Nephron (organoid): ENCODE measurements around the gene RIMBP2.

Experiments
- H3K27ac Mint-ChIP-seq, 3 experiments: 2 replicates each; pipeline ENCODE4 v1.8.0; 2020; ENCODE audit warnings: mixed read lengths in 3 of 3, mild to moderate bottlenecking in 2 of 3, moderate library complexity in 1 of 3
- H3K27me3 Mint-ChIP-seq: 2 replicates; pipeline ENCODE4 v1.8.0; 2021; ENCODE audit warnings: low read depth, mild to moderate bottlenecking, moderate library complexity, mixed read lengths
- H3K36me3 Mint-ChIP-seq: 2 replicates; pipeline ENCODE4 v1.8.0; 2020; ENCODE audit warnings: low read depth, mixed read lengths
- H3K4me1 Mint-ChIP-seq: 2 replicates; pipeline ENCODE4 v1.8.0; 2020; ENCODE audit warnings: mixed read lengths
- H3K4me3 Mint-ChIP-seq, 3 experiments: 2 replicates each; pipeline ENCODE4 v1.8.0; 2020; ENCODE audit warnings: mild to moderate bottlenecking in 3 of 3, mixed read lengths in 3 of 3, moderate library complexity in 2 of 3
- H3K9me3 Mint-ChIP-seq: 2 replicates; pipeline ENCODE4 v1.8.0; 2020; ENCODE audit warnings: mixed read lengths
- TF ChIP-seq, protein P1 (sequence below), 3 experiments: fragments of 200-600 bp; sonication (generic); IDR thresholded peaks; one replicate each; pipeline ENCODE4 v1.5.0; 2021; ENCODE audit warnings: antibody characterized with exemption in 3 of 3; ENCODE audit not compliant: unreplicated experiment in 3 of 3

The RIMBP2 gene

DNA sequence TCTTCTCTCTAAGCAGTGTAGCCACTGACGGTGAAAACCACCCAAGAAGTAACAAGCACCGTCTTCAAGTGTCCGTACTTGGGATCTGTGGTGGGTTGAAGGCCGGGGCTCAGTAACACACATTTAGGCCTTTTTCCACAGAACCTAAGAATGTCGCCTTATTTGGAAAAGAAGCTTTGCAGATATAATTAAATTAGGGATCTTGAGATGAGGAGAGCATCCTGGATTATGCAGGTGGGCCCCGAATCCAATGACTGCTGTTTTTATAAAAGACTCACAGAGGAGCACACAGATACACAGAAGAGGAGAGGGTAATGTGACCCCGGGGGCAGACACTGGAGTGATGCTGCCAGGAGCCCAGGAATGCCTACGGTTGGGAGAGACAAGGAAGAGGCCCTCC is 46.3 kb downstream of the RIMBP2 start:
- Mint-ChIP-seq H3K4me1 (peaks cover 11% of the 10 kb centered on the region), H3K9me3 (peaks cover 6% of the 10 kb centered on the region), H3K27ac (no peak overlapping the region), H3K4me3 (no peak overlapping the region), H3K27me3 (peaks cover 12% of the 10 kb centered on the region), H3K36me3 (no peaks in the 10 kb centered on the region)
- TF ChIP-seq, protein P1, sequence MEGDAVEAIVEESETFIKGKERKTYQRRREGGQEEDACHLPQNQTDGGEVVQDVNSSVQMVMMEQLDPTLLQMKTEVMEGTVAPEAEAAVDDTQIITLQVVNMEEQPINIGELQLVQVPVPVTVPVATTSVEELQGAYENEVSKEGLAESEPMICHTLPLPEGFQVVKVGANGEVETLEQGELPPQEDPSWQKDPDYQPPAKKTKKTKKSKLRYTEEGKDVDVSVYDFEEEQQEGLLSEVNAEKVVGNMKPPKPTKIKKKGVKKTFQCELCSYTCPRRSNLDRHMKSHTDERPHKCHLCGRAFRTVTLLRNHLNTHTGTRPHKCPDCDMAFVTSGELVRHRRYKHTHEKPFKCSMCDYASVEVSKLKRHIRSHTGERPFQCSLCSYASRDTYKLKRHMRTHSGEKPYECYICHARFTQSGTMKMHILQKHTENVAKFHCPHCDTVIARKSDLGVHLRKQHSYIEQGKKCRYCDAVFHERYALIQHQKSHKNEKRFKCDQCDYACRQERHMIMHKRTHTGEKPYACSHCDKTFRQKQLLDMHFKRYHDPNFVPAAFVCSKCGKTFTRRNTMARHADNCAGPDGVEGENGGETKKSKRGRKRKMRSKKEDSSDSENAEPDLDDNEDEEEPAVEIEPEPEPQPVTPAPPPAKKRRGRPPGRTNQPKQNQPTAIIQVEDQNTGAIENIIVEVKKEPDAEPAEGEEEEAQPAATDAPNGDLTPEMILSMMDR (IDR thresholded peaks at IDR 0.05; ENCODE audit: unreplicated experiment in 3 of 3) = no peak

DNA sequence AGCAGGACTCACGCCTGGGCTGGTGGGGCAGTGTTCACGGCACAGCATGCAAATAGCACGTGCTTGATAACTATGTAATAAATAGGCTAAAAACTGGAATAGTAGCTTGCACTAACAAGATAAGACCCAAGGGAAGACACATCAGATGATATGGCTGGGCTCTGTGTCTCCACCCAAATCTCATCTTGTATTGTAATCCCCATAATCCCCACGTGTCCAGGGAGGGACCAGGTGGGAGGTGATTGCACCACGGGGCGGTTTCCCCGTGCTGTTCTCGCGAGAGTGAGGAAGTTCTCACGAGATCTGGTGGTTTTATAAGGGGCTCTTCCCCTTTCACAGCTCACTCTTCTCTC is 46.9 kb downstream of the RIMBP2 start:
- Mint-ChIP-seq H3K9me3 (peaks cover 8% of the 10 kb centered on the region), H3K36me3 (no peaks in the 10 kb centered on the region), H3K27ac (no peak overlapping the region), H3K27me3 (peaks cover 12% of the 10 kb centered on the region), H3K4me3 (no peak overlapping the region), H3K4me1 (peaks cover 11% of the 10 kb centered on the region)
- TF ChIP-seq, protein P1 (IDR thresholded peaks at IDR 0.05; ENCODE audit: unreplicated experiment in 3 of 3) = no peak

DNA sequence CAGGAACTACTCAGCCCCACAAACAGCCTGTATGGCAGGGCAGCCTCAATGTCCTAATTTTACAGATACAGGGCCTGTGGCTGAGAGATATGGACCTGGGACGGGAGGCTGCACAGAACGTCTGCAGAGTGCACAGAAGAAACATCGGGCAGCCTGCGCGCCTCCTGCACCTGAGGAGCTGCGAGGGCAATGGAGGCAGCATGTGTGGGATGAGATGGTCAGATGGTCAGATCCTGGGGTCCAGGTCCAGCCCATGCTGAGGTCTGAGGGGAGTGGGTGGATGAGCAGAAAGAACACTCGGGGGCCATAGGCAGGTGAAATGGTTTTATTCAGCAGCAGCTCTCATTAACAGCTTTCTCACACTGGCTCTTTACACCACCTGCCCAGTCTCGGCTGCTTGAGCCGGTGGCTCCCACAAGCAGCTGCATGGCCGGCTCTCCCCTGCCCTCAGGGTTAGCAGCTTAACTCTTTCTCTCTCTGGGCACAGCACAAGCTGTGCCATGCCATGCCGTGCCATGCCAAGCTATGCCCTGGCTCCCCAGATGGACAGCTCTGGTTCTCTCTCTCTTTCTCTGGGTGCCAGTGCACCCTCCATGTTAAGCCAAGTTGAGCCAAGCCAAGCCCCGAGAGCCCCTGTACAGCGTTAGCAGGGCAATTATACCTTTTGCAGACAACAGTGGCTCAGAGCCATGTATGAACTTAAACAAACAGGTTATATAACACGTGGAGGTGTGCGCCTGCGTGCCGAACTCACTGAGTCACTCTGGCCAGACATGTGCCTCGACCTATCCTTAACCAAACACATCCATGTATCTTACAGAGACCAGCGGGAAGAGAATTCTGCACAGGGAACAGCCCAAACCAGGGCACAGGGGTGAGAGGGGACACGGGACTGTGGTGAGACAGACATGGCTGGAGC is 47.6 kb downstream of the RIMBP2 start:
- Mint-ChIP-seq H3K4me1 (peaks cover 12% of the 10 kb centered on the region), H3K27me3 (peaks cover 13% of the 10 kb centered on the region), H3K9me3 (peaks cover 11% of the 10 kb centered on the region), H3K4me3 (no peak overlapping the region), H3K27ac (no peak overlapping the region), H3K36me3 (no peaks in the 10 kb centered on the region)
- TF ChIP-seq, protein P1 (IDR thresholded peaks at IDR 0.05; ENCODE audit: unreplicated experiment in 3 of 3) = no peak

DNA sequence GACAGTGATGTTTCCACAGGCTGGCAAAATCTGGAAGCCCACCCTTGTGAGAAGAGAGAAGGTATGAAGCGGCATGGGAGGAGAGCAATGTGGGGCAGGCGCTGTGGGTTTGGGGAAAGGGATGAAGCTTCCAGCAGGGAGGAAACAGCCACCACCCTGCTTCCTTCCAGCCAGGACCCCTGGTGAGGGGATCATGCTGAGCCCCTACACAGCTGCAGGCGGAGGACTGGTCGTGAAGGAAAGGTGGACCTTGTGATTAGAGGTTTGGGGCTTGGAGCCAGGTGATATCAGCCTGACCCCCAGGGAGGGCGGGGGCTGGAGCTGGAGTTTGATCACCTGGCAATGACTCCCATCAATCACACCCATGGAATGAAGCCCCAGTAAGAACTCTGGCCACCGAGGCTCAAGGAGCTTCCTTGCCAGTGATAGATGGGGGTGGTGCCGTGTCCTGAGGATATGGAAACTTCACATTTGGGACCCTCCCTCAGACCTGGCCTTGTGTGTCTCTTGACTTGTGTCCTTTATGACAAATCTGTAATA is 48.6 kb downstream of the RIMBP2 start:
- H3K9me3 Mint-ChIP-seq = peaks cover 11% of the 10 kb centered on the region
- H3K4me1 Mint-ChIP-seq = peaks cover 16% of the 10 kb centered on the region
- TF ChIP-seq, protein P1 (IDR thresholded peaks at IDR 0.05; ENCODE audit: unreplicated experiment in 3 of 3) = no peak
- H3K36me3 Mint-ChIP-seq = no peaks in the 10 kb centered on the region
- no peak overlapping the region for H3K4me3 Mint-ChIP-seq
- peaks cover 13% of the 10 kb centered on the region for H3K27me3 Mint-ChIP-seq
- H3K27ac Mint-ChIP-seq = no peak overlapping the region

DNA sequence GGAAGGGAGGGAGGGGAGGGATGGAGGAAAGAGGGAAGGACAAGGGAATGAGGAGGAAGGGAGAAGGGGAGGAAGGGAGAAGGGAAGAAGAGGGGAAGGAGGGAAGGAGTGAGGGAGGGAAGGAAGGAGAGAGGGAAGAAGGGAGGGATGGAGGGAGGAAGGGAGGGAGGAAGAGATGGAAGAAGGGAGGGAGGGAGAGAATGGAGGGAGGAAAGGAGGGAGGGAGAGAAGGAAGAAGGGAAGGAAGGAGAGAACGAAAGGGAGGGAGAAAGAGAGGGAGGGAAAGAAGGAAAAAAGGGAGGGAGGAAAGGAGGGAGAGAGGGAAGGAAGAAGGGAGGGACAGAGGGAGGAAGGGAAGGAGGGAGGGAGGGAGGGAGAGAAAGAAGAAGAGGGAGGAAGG is 49.5 kb downstream of the RIMBP2 start:
- H3K36me3 Mint-ChIP-seq = no peaks in the 10 kb centered on the region
- H3K27me3 Mint-ChIP-seq = peaks cover 18% of the 10 kb centered on the region
- H3K27ac Mint-ChIP-seq = no peak overlapping the region
- H3K4me3 Mint-ChIP-seq = no peak overlapping the region
- H3K9me3 Mint-ChIP-seq = peaks cover 11% of the 10 kb centered on the region
- peaks cover 11% of the 10 kb centered on the region for H3K4me1 Mint-ChIP-seq
- TF ChIP-seq, protein P1 (IDR thresholded peaks at IDR 0.05; ENCODE audit: unreplicated experiment in 3 of 3) = no peak
